Fibroblast of peridontal ligament (primary cell): ENCODE results near the gene EFCAB8.
A peak's percentile ranks its signal among the peaks of the same experiment; 100 is the strongest.

Experiments used
- DNase-seq: peaks from one replicate; pipeline ENCODE4 v3.0.0-alpha.2; 2010; ENCODE audit errors: extremely low read depth

Gene EFCAB8, protein sequence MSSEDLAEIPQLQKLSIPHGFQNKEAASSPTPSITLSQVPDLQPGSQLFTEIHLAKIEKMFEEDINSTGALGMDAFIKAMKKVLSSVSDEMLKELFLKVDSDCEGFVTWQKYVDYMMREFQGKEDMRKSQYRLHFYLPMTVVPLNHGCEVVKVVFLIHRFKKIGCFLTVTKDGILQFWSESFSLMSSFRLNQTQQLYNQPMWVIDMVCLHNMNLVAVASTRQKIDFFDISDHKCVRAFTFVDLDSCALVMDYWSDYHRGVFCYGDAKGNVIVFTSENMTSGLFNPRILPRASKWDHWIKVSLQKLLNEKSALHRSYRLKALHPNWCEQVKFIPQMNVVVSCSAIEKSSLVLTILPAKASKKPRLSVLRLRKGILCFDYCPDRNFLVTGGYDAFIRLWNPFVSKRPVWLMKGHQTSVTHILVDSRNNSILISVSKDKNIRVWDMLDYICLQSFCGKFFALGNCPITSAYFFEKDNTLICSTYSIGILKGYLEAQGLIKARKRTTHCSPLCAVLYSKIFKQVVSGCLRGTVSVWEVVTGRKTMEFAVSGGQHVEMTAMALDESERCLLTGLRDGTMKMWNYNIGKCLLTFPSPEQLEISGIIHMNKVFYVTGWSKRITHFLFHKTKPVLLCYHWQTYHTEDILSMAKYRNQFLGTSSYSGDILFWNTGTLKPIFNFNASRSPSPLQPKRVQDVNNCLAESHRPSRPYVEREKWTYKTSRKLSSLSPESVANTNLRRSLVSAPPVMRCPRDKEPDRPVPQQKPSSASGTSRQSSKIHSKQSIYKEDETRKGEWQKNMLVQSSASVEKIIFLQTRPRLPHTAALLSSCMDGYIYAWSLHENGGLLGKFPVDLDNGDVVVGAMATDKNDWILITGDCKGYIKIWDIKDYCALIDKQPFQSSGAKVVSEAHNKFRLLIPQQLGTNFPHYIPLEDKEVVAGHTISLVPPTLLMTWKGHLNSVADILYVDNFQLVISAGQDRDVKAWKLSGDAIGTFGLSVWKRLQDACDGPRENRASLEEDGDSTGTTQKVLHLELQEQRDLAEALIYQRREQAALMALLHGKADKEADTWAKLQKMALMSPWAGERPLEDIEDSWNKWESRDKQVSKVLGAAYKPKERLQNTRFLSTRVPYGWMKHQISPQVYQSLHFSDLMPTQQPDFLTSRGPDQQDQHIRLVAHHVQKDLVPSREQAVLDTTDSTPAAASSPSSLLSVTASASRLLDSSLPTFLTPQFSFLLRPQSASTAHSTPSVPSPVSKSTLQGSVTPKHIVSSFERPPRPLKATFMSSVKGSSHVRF

DNA sequence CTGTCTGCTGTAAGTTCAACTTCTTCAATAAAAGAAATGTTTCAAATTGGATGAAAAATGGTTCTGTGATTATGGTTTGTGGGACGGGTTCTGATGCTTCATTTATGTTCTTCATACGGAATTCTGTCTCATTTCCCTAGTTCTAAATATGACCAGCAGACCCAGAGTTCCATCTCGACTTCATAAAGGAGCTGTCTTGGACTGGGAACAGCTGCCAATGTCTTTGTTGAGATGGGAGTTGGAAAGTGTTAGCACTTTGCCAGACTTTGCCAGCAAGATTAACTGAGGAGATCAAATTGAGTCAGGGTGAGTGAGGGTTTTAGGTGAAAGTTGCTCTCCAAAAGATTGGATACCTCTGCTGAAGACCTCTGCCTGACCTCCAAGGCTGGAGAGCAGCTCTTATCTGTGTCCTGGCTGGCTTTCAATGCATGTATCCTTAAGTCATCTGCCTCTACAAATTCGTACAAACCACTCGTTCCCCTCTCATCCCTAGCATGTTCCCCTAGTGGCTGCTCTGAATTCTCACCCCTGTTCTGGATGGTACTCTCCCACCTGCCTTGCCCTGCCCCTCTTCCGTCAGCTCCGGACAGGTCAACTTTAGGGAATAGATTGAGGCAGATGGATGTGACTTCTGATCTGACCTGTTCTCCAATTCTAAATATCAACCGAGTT, at the start of gene EFCAB8:
Gene EFCAB8 (plus strand): TSS at position 223 of the 672 bp plus-strand sequence. CDS start 4,870 bp downstream, outside the sequence.
- DNase-seq, result no peak

DNA sequence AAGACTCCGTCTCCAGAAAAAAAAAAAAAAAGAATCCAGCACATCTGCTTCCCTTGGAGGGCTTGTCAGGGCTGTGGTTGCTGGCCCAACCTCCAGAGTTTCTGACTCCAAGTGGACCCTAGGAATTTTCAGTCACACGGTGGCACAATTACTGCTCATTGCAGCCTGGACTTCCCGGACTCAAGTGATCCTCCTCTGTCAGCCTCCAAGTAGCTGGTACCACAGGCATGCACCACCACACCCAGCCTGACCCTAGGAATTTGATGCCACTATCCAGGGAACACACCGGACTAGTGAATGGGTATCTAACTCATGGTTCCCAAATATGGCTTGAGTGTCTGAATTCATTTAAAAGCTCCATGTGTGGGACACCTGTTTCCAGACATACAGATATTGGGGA, 48.8 kb upstream of the EFCAB8 start:
- DNase-seq, result no peak

GRCh38 chr20:32810941-32811340, 47.8 kb upstream of the EFCAB8 start:
- no peak for DNase-seq

DNA sequence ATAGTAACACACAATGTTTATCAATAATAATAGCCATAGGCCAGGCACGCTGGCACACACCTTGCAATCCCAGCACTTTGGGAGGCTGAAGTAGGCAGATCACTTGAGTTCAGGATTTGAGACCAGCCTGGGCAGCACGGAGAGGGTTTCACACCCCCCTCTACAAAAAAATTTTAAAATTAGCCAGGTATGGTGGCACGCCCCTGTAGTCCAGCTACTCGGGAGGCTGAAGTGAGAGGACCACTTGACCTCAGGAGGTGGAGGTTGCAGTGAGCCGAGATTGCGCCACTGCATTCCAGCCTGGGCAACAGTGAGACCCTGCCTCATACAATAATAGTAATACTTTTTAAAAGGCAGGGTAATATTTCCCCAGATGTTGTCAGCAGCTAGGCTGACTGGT, 46.8 kb upstream of the EFCAB8 start:
- DNase-seq, result no peak

- peak; percentile 41 for DNase-seq
These were observed 38.6 kb upstream of the EFCAB8 start for GRCh38 chr20:32819992-32820697.

DNA sequence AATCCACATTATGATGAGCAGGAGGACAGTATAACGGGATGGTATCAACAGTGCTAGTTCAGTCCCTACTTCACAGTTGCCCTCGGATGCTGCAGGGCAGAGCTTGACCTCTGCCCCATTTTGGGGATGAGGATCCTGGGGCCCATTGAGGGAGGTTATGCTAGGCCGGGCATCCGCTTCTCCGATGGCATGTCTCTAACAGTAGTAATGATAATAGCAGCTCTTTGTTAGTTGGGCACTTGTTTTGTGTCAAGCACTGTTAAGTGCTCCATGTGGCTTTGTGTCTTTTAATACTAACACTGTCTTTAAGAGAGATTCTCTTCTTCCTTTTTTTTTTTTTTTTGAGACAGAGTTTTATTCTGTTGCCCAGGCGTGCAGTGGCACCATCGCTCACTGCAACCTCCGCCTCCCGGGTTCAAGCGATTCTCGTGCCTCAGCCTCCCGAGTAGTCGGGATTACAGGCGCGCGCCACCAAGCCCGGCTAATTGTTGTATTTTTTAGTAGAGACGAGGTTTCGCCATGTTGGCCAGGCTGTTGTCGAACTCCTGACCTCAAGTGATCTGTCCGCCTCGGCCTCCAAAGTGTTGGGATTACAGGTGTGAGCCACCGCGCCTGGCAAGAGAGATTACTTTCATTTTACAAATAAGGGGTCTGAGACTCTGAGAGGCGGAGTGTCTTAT, 37.9 kb upstream of the EFCAB8 start:
- peak; percentile 24 for DNase-seq

DNA sequence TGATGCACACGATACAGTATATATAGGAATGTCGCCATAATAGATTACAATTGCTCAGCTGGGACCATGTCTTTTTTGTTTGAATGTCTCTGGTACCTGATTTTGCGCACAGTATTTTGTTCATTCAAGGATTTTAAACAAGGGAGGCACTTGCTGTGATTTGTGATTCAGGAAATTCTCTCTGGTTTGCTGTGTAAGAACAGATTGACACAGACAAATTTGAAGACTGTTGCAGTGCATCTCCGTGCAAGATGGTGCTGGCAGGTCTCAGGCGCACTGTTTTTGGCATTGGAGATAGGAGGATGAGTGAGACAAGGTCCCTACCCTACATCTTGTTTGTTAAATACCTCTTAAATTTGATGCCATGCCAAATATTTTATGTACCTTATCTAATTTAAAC, 36.5 kb upstream of the EFCAB8 start:
- DNase-seq, result no peak

GRCh38 chr20:32823078-32823477, 35.6 kb upstream of the EFCAB8 start:
- DNase-seq, result peak; percentile 77

GRCh38 chr20:32823737-32824588, 34.8 kb upstream of the EFCAB8 start:
- DNase-seq, result peak; percentile 46

DNA sequence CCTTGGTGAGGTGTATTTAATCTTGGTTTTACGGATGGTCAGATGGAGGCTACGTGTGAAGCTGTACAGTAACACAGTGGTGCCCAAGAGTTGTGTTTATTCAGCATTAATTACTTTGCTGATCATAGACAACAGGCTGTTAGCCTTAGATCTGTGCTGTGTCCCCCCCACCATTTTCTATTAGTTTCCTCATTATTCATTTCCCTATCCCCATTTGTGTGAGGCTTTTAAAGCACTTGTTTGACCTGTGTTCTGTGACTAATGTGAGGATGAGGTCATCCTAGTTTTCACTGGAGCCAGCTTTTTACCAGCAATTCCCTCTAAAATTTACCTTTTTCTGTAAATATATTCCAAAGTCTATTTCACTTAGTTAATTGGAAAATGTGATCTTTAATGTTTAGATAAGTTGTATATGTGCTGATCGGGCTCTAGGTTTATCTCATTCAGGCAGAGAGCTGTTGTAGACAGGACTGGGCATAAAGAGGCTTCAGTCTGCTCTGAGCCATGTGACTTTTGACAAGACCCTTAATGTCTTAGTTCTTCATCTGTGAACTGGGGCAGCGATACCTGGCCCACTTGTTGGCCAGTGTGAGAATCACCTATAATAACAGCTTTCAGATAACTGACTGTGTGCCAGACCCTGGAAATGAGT, 30.6 kb upstream of the EFCAB8 start:
- peak; percentile 12 for DNase-seq

DNA sequence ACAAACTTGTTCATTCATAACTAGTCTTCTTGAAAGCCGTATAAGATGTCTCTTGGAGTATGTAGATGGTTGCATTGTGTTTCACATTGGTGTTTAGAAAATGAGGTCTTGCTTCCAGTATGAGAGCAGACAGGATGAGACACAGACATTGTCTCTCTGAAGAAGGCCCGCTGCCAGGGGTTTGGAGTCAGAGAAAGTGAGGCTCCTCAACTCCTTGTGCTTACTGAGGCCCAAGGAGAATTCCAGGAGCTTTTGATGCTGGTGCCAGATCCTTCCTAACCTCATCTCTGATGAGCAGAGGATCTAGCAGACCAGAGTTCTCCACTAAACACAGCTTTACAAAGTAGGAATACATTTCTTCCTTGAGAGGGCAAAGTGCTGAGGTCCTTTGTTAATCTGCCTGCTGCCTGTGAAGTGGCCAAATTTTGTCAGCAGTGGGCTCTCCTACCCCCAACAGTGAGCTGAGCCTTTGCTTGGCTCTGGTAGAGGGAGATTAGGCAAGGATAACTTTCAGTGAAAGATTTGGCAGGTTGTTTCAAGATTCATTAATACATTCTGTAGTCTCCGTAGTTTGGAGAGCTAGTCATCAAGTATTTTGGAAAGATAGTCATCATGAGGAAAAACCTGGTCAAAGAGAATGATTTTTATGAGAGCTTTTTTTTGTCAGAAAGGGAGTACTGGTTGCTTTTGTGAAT, 29.3 kb upstream of the EFCAB8 start:
- peak; percentile 46 for DNase-seq

- peak; percentile 53 for DNase-seq
These were observed 28.3 kb upstream of the EFCAB8 start for GRCh38 chr20:32830437-32830836.

GRCh38 chr20:32831982-32832381, 26.7 kb upstream of the EFCAB8 start:
- peak; percentile 36 for DNase-seq

- DNase-seq, result no peak
These were observed 26.1 kb upstream of the EFCAB8 start for GRCh38 chr20:32832664-32833063.

DNA sequence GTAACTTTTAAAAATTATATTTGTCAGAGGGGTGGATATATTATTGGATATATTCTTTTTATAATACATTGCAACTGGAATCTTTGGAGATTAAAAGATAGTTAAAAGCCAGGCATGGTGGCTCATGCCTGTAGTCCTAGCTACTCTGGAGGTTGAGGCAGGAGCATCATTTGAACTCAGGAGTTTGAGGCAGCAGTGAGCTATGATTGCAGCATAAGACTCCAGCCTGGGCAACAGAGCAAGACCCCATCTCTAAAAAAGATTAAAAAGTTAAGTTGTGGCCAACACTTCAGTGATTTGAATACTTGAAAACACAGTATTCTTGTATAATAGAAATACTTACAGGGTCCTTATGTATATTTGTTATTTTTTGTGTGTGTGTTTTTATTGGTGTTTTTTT, 23.8 kb upstream of the EFCAB8 start:
- no peak for DNase-seq

DNA sequence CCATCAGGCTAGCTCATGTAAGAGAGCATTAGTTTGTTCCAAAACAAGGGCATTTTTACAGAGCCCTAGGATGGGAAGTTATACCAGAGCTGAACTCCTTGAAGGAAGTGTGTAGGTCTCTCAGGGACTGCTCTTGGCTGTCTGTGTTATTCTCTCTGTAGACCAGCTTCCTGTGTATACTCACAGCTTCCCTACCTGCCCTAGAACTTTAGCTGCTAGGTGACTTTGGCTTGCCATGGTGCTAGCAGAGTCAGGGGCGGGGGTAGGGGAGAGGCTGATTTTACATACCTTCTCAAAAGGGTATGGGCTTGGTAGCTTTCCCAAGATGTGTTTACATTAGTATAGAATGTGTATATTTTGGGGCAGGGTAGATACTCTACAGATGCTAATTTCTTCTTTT, 21.6 kb upstream of the EFCAB8 start:
- no peak for DNase-seq

DNA sequence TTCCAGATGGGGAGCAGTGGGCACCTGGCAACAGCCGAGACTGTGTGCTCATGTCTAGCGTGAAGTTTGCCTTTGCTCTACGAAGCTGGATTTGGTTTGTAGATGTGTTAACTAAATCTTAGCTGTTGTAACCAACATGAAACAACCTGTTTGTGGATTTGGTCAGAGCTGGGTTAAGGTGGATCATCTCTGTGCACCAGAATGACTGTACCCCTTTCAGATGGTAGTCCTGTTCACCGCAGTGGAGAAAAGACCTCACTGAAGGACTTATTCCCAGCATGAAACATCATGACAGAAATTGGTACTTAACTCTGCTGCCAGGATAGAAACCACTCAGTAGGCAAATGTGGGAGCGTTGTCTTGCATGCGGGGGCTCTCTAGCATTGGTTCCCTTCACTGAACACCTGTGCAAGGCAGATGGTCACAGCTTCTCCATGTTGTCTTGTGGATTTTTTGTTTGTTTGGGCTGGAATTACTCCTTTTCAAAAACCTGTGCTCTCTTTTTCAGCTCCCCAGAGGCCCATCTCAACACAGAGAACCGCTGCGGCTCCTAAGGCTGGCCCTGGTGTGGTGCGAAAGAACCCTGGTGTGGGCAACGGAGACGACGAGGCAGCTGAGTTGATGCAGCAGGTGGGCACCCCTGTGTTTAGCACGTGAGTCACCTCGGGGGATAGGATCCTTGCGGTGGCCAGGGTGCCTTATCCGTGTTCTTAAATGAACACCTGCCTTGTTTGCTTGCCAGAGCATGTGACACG, 19.3 kb upstream of the EFCAB8 start:
- DNase-seq, result no peak

- no peak for DNase-seq
These were observed 18.8 kb upstream of the EFCAB8 start for GRCh38 chr20:32839982-32840285.
